ENCODE data around the gene KAT14.

GRCh38 chr20:18094191-18094590 lies 43.5 kb upstream of the KAT14 start:
- TF ChIP-seq CTCF (IDR thresholded peaks at IDR 0.05) = no peak
- no peak for TF ChIP-seq POLR2A (IDR thresholded peaks at IDR 0.05)
